ENCODE measurements around the gene SLC24A3. TPM values are rescaled to one million over a fixed set of nuclear protein-coding genes. Genes with fewer than 3 reads are reported as not detected.

Gene SLC24A3
- total and polyA plus RNA-seq, 2 donors from 2014 or later: 0.86 to 5.2 TPM

GRCh38 chr20:19589787-19590362 is 377.4 kb downstream of the SLC24A3 start:
- no peak overlapping the region for H3K4me3 ChIP-seq (ENCODE audit: low read length in 3 of 3)
- DNase-seq: no peak
- H3K27ac ChIP-seq (ENCODE audit: low read depth in 2 of 2, low read length in 2 of 2): no peak overlapping the region
- H3K9me3 ChIP-seq (ENCODE audit: control insufficient read depth in 2 of 3, insufficient read depth in 1 of 3, low read length in 3 of 3): no peaks in the 10 kb centered on the region
- no peaks in the 10 kb centered on the region for H3K36me3 ChIP-seq (ENCODE audit: control insufficient read depth in 2 of 3, insufficient read depth in 3 of 3, low read length in 3 of 3)
- no peak overlapping the region for H3K9ac ChIP-seq (ENCODE audit: low read length in 3 of 3)
- H3K27me3 ChIP-seq (ENCODE audit: control insufficient read depth, insufficient read depth, low read length): no peaks in the 10 kb centered on the region
- FAIRE-seq: no peak
- intact Hi-C loops (cut with DNase I): loop anchor here (10.0 kb wide), 1 partner anchor 375 kb away; the partner anchor contains the start of gene SLC24A3
- no peak for TF ChIP-seq CTCF (IDR thresholded peaks at IDR 0.05; ENCODE audit: borderline replicate concordance, extremely low read depth, insufficient read depth)
- H3K4me1 ChIP-seq (ENCODE audit: control insufficient read depth in 2 of 3, insufficient read depth in 2 of 3, low read depth in 1 of 3, low read length in 3 of 3): no peaks in the 10 kb centered on the region

- no peak for TF ChIP-seq CTCF (IDR thresholded peaks at IDR 0.05; ENCODE audit: borderline replicate concordance, extremely low read depth, insufficient read depth)
- H3K36me3 ChIP-seq (ENCODE audit: control insufficient read depth in 2 of 3, insufficient read depth in 3 of 3, low read length in 3 of 3): no peaks in the 10 kb centered on the region
- H3K9me3 ChIP-seq (ENCODE audit: control insufficient read depth in 2 of 3, insufficient read depth in 1 of 3, low read length in 3 of 3): no peaks in the 10 kb centered on the region
- no peak overlapping the region for H3K4me3 ChIP-seq (ENCODE audit: low read length in 3 of 3)
- FAIRE-seq (no peak), DNase-seq (no peak)
- H3K4me1 ChIP-seq (ENCODE audit: control insufficient read depth in 2 of 3, insufficient read depth in 2 of 3, low read depth in 1 of 3, low read length in 3 of 3): no peaks in the 10 kb centered on the region
- no peaks in the 10 kb centered on the region for H3K27me3 ChIP-seq (ENCODE audit: control insufficient read depth, insufficient read depth, low read length)
- intact Hi-C loops (cut with DNase I): no loop called here
- no peak overlapping the region for H3K27ac ChIP-seq (ENCODE audit: low read depth in 2 of 2, low read length in 2 of 2)
- H3K9ac ChIP-seq (ENCODE audit: low read length in 3 of 3): no peak overlapping the region
Observed at GRCh38 chr20:19590382-19590781, 377.9 kb downstream of the SLC24A3 start.

- DNase-seq (no peak), FAIRE-seq (no peak)
- no peaks in the 10 kb centered on the region for H3K27me3 ChIP-seq (ENCODE audit: control insufficient read depth, insufficient read depth, low read length)
- H3K9ac ChIP-seq (ENCODE audit: low read length in 3 of 3): no peak overlapping the region
- no peak for TF ChIP-seq CTCF (IDR thresholded peaks at IDR 0.05; ENCODE audit: borderline replicate concordance, extremely low read depth, insufficient read depth)
- intact Hi-C loops (cut with DNase I): no loop called here
- no peak overlapping the region for H3K4me3 ChIP-seq (ENCODE audit: low read length in 3 of 3)
- no peaks in the 10 kb centered on the region for H3K36me3 ChIP-seq (ENCODE audit: control insufficient read depth in 2 of 3, insufficient read depth in 3 of 3, low read length in 3 of 3)
- no peaks in the 10 kb centered on the region for H3K4me1 ChIP-seq (ENCODE audit: control insufficient read depth in 2 of 3, insufficient read depth in 2 of 3, low read depth in 1 of 3, low read length in 3 of 3)
- H3K9me3 ChIP-seq (ENCODE audit: control insufficient read depth in 2 of 3, insufficient read depth in 1 of 3, low read length in 3 of 3): no peaks in the 10 kb centered on the region
- no peak overlapping the region for H3K27ac ChIP-seq (ENCODE audit: low read depth in 2 of 2, low read length in 2 of 2)
Observed at GRCh38 chr20:19593762-19594161, 381.3 kb downstream of the SLC24A3 start.

- no peak for FAIRE-seq
- no peak for TF ChIP-seq CTCF (IDR thresholded peaks at IDR 0.05; ENCODE audit: borderline replicate concordance, extremely low read depth, insufficient read depth)
Observed at GRCh38 chr20:19594896-19595295, 382.5 kb downstream of the SLC24A3 start.

More at GRCh38 chr20:19594896-19595295, 382.5 kb downstream of the SLC24A3 start:
- no peak overlapping the region for H3K9ac ChIP-seq (ENCODE audit: low read length in 3 of 3)
- no peak overlapping the region for H3K27ac ChIP-seq (ENCODE audit: low read depth in 2 of 2, low read length in 2 of 2)
- H3K4me1 ChIP-seq (ENCODE audit: control insufficient read depth in 2 of 3, insufficient read depth in 2 of 3, low read depth in 1 of 3, low read length in 3 of 3): no peaks in the 10 kb centered on the region
- intact Hi-C loops (cut with DNase I): no loop called here
- H3K9me3 ChIP-seq (ENCODE audit: control insufficient read depth in 2 of 3, insufficient read depth in 1 of 3, low read length in 3 of 3): no peaks in the 10 kb centered on the region
- H3K36me3 ChIP-seq (ENCODE audit: control insufficient read depth in 2 of 3, insufficient read depth in 3 of 3, low read length in 3 of 3): no peaks in the 10 kb centered on the region
- DNase-seq: no peak
- no peaks in the 10 kb centered on the region for H3K27me3 ChIP-seq (ENCODE audit: control insufficient read depth, insufficient read depth, low read length)
- H3K4me3 ChIP-seq (ENCODE audit: low read length in 3 of 3): no peak overlapping the region

All from kidney (tissue), 14 donors.